GM12892 (cell line): ENCODE measurements around the gene TOR3A.

Experiments used
- POLR2A ChIP-seq: IDR thresholded peaks from 2 replicates; pipeline ENCODE4 v1.6.1; 2011; ENCODE audit warnings: low read depth, low read length, control low read depth
- POLR2AphosphoS5 ChIP-seq: IDR thresholded peaks from 2 replicates; pipeline ENCODE4 v1.6.1; 2011; ENCODE audit warnings: low read depth, low read length, control low read depth

- TF ChIP-seq POLR2A (no peak), POLR2AphosphoS5 (no peak)
These were observed 26.1 kb downstream of the TOR3A start for GRCh38 chr1:179107706-179108629.
